Karpas-422 (cell line): ENCODE measurements around the gene PCDHB8. TPM values are rescaled to one million over a fixed set of nuclear protein-coding genes. Genes with fewer than 3 reads are reported as not detected.
A peak's percentile ranks its signal among the peaks of the same experiment; 100 is the strongest.
"Not testable (repeated sequence)": the region's sequence is repeated elsewhere in the genome, so short reads cannot be mapped to it uniquely, and the experiment has no call there.

Source experiments
- DNase-seq: peaks from one replicate; pipeline ENCODE4 v3.0.0-alpha.2; 2015
- H2AFZ ChIP-seq: fragments of 200-600 bp; sonication (generic); 2 replicates; pipeline ENCODE4 v1.6.1; 2014; ENCODE audit warnings: antibody characterized with exemption, low read length, mixed read lengths
- H3K27ac ChIP-seq: fragments of 200-600 bp; sonication (generic); 2 replicates; pipeline ENCODE4 v1.5.1; 2014; ENCODE audit warnings: mild to moderate bottlenecking, low read length, moderate library complexity
- H3K27me3 ChIP-seq: fragments of 200-600 bp; sonication (generic); 2 replicates; pipeline ENCODE4 v1.6.1; 2014; ENCODE audit warnings: low read length, mixed read lengths
- H3K36me3 ChIP-seq: fragments of 200-600 bp; sonication (generic); 2 replicates; pipeline ENCODE4 v1.6.1; 2014; ENCODE audit warnings: low read length, mixed read lengths; ENCODE audit not compliant: insufficient read depth
- H3K4me1 ChIP-seq: fragments of 200-600 bp; sonication (generic); 2 replicates; pipeline ENCODE4 v1.6.1; 2014; ENCODE audit warnings: mild to moderate bottlenecking, low read length, mixed read lengths
- H3K4me2 ChIP-seq: fragments of 200-600 bp; sonication (generic); 2 replicates; pipeline ENCODE4 v1.6.1; 2014; ENCODE audit warnings: low read length, low read depth, mild to moderate bottlenecking; ENCODE audit not compliant: poor library complexity, severe bottlenecking
- H3K4me3 ChIP-seq: fragments of 200-600 bp; sonication (generic); 2 replicates; pipeline ENCODE4 v1.5.1; 2014; ENCODE audit warnings: mild to moderate bottlenecking, antibody characterized with exemption, low read length, mixed read lengths
- H3K79me2 ChIP-seq: fragments of 200-600 bp; sonication (generic); 2 replicates; pipeline ENCODE4 v1.6.1; 2014; ENCODE audit warnings: mild to moderate bottlenecking, low read length, mixed read lengths
- H3K9ac ChIP-seq: fragments of 200-600 bp; sonication (generic); 2 replicates; pipeline ENCODE4 v1.6.0; 2014; ENCODE audit warnings: low read length
- H3K9me2 ChIP-seq: fragments of 200-600 bp; sonication (generic), shearing (Covaris generic); replicated peaks from 2 replicates; pipeline ENCODE4 v1.6.0; 2014; ENCODE audit warnings: mild to moderate bottlenecking, low read length, moderate library complexity; ENCODE audit not compliant: insufficient read depth
- H3K9me3 ChIP-seq: fragments of 300-700, 200-600 bp; sonication (generic); 2 replicates; pipeline ENCODE4 v1.6.1; 2014; ENCODE audit warnings: low read length, mixed read lengths
- H4K20me1 ChIP-seq: fragments of 200-600 bp; sonication (generic); 2 replicates; pipeline ENCODE4 v1.6.1; 2014; ENCODE audit warnings: mild to moderate bottlenecking, antibody characterized with exemption, low read length, low read depth; ENCODE audit not compliant: insufficient read depth
- total RNA-seq: library from RNA; depleted of rRNA; stranded (reverse); fragments of >200 nt; shearing (Covaris generic); gene quantifications from 2 replicates; pipeline ENCODE4 v1.2.3, GENCODE V29; 2014; ENCODE audit warnings: low replicate concordance

The PCDHB8 gene
- total RNA-seq, 1 experiment from 2014 or later, result not detected

- H3K9me2 ChIP-seq, H2AFZ ChIP-seq, H4K20me1 ChIP-seq, H3K9ac ChIP-seq, H3K4me3 ChIP-seq, H3K9me3 ChIP-seq, H3K4me1 ChIP-seq, DNase-seq, H3K27ac ChIP-seq, H3K79me2 ChIP-seq, H3K27me3 ChIP-seq, H3K36me3 ChIP-seq, H3K4me2 ChIP-seq: not testable (repeated sequence)
Measured at GRCh38 chr5:141179876-141180275, 2.3 kb downstream of the PCDHB8 start.

- H4K20me1 ChIP-seq, result no peaks in the 10 kb centered on the region
- H3K4me2 ChIP-seq, result no peak overlapping the region
- no peaks in the 10 kb centered on the region for H3K4me1 ChIP-seq
- H3K36me3 ChIP-seq, result no peaks in the 10 kb centered on the region
- no peak overlapping the region for H3K9ac ChIP-seq
- no peak overlapping the region for H2AFZ ChIP-seq
- H3K27ac ChIP-seq, result no peak overlapping the region
- no peaks in the 10 kb centered on the region for H3K9me2 ChIP-seq
- no peaks in the 10 kb centered on the region for H3K9me3 ChIP-seq
- H3K79me2 ChIP-seq, result no peaks in the 10 kb centered on the region
- H3K4me3 ChIP-seq, result no peak overlapping the region
- H3K27me3 ChIP-seq, result no peaks in the 10 kb centered on the region
- no peak for DNase-seq
Measured at GRCh38 chr5:141180313-141180712, 2.7 kb downstream of the PCDHB8 start.

- H3K9me2 ChIP-seq, result no peaks in the 10 kb centered on the region
- no peaks in the 10 kb centered on the region for H3K36me3 ChIP-seq
- no peak within 1 kb of the TSS for H3K4me2 ChIP-seq
- no peak within 1 kb of the TSS for H3K27ac ChIP-seq
- H4K20me1 ChIP-seq, result no peaks in the 10 kb centered on the region
- H3K79me2 ChIP-seq, result no peaks in the 10 kb centered on the region
- peak; percentile 68 for DNase-seq
- H2AFZ ChIP-seq, result no peak within 1 kb of the TSS
- no peaks in the 10 kb centered on the region for H3K4me1 ChIP-seq
- H3K9ac ChIP-seq, result no peak within 1 kb of the TSS
- H3K27me3 ChIP-seq, result no peaks in the 10 kb centered on the region
- H3K4me3 ChIP-seq, result no peak within 1 kb of the TSS
- no peaks in the 10 kb centered on the region for H3K9me3 ChIP-seq
Measured at GRCh38 chr5:141182248-141182647, 4.7 kb downstream of the PCDHB8 start, which contains the start of gene PCDHB16. PCDHB16 (plus strand) TSS chr5:141182387; CDS start chr5:141182560, 173 bp downstream.

GRCh38 chr5:141184117-141184855, 6.7 kb downstream of the PCDHB8 start:
- not testable (repeated sequence) for H2AFZ ChIP-seq, H3K9ac ChIP-seq, H3K4me2 ChIP-seq, H3K36me3 ChIP-seq, DNase-seq, H3K4me3 ChIP-seq, H3K27me3 ChIP-seq, H3K9me3 ChIP-seq, H3K4me1 ChIP-seq, H3K9me2 ChIP-seq, H4K20me1 ChIP-seq, H3K79me2 ChIP-seq, H3K27ac ChIP-seq

GRCh38 chr5:141186897-141187512, 9.4 kb downstream of the PCDHB8 start, which contains the start of gene PCDHB9:
PCDHB9 (plus strand) TSS chr5:141187161; CDS start chr5:141187319, 158 bp downstream.
- no peaks in the 10 kb centered on the region for H4K20me1 ChIP-seq
- peak within 1 kb of the TSS; percentile 62; the same call in 1 of the 2 replicates for H2AFZ ChIP-seq
- H3K9ac ChIP-seq, result peak within 1 kb of the TSS; percentile 19; the same call in 1 of the 2 replicates
- no peak within 1 kb of the TSS for H3K27ac ChIP-seq
- no peaks in the 10 kb centered on the region for H3K36me3 ChIP-seq
- no peaks in the 10 kb centered on the region for H3K27me3 ChIP-seq
- no peaks in the 10 kb centered on the region for H3K4me1 ChIP-seq
- H3K9me2 ChIP-seq, result no peaks in the 10 kb centered on the region
- peak; percentile 76 for DNase-seq
- no peaks in the 10 kb centered on the region for H3K9me3 ChIP-seq
- no peak within 1 kb of the TSS for H3K4me2 ChIP-seq
- no peaks in the 10 kb centered on the region for H3K79me2 ChIP-seq
- H3K4me3 ChIP-seq, result no peak within 1 kb of the TSS

GRCh38 chr5:141188682-141189081, 11.1 kb downstream of the PCDHB8 start:
- not testable (repeated sequence) for H3K4me1 ChIP-seq, H3K9me2 ChIP-seq, DNase-seq, H3K27ac ChIP-seq, H3K9ac ChIP-seq, H3K4me2 ChIP-seq, H2AFZ ChIP-seq, H4K20me1 ChIP-seq, H3K4me3 ChIP-seq, H3K9me3 ChIP-seq, H3K27me3 ChIP-seq, H3K79me2 ChIP-seq, H3K36me3 ChIP-seq

GRCh38 chr5:141189131-141189530, 11.5 kb downstream of the PCDHB8 start:
- not testable (repeated sequence) for H3K9me2 ChIP-seq, H3K4me1 ChIP-seq, H3K36me3 ChIP-seq, H3K27ac ChIP-seq, H4K20me1 ChIP-seq, H3K9ac ChIP-seq, H3K4me3 ChIP-seq, H3K79me2 ChIP-seq, H2AFZ ChIP-seq, H3K27me3 ChIP-seq, DNase-seq, H3K9me3 ChIP-seq, H3K4me2 ChIP-seq

GRCh38 chr5:141192110-141192725, 14.6 kb downstream of the PCDHB8 start, which contains the start of gene PCDHB10:
PCDHB10 (plus strand) TSS chr5:141192353; CDS start chr5:141192553, 200 bp downstream.
- Histone ChIP-seq H3K4me2 (no peak within 1 kb of the TSS), H3K9me3 (peaks cover 9% of the 10 kb centered on the region; the same call in 1 of the 2 replicates), H3K36me3 (no peaks in the 10 kb centered on the region), H3K4me3 (no peak within 1 kb of the TSS), H3K4me1 (no peaks in the 10 kb centered on the region), H3K9me2 (no peaks in the 10 kb centered on the region), H3K27ac (no peak within 1 kb of the TSS), H2AFZ (no peak within 1 kb of the TSS), H4K20me1 (no peaks in the 10 kb centered on the region), H3K27me3 (no peaks in the 10 kb centered on the region), H3K79me2 (no peaks in the 10 kb centered on the region), H3K9ac (no peak within 1 kb of the TSS)
- peak; percentile 83 for DNase-seq
